Fibroblast of upper back skin (primary cell): ENCODE measurements around the gene DYNC1LI1.
A peak's percentile ranks its signal among the peaks of the same experiment; 100 is the strongest.
"Not testable (repeated sequence)": the region's sequence is repeated elsewhere in the genome, so short reads cannot be mapped to it uniquely, and the experiment has no call there.

Experiments
- DNase-seq: peaks from one replicate; pipeline ENCODE4 v3.0.0-alpha.2; 2013

The DYNC1LI1 gene

GRCh38 chr3:32578669-32579068, 8.0 kb upstream of the DYNC1LI1 start:
- DNase-seq, result not testable (repeated sequence)

- peak; percentile 44 for DNase-seq
Observed at GRCh38 chr3:32577581-32578556, 7.2 kb upstream of the DYNC1LI1 start.

- DNase-seq, result no peak
Observed at GRCh38 chr3:32577174-32577573, 6.5 kb upstream of the DYNC1LI1 start.

- DNase-seq, result peak; percentile 58
Observed at GRCh38 chr3:32575451-32576113, 4.9 kb upstream of the DYNC1LI1 start.

- no peak for DNase-seq
Observed at GRCh38 chr3:32571192-32571485, 481 bp upstream of the DYNC1LI1 start.

GRCh38 chr3:32569540-32570420, 878 bp downstream of the DYNC1LI1 start:
- peak; percentile 46 for DNase-seq

- no peak for DNase-seq
Observed at GRCh38 chr3:32568953-32569352, 1.7 kb downstream of the DYNC1LI1 start.

- no peak for DNase-seq
Observed at GRCh38 chr3:32564195-32564594, 6.5 kb downstream of the DYNC1LI1 start.

GRCh38 chr3:32562640-32563039, 8.0 kb downstream of the DYNC1LI1 start:
- no peak for DNase-seq

- no peak for DNase-seq
Observed at GRCh38 chr3:32557640-32558352, 12.9 kb downstream of the DYNC1LI1 start.

- no peak for DNase-seq
Observed at GRCh38 chr3:32556332-32556731, 14.3 kb downstream of the DYNC1LI1 start.

GRCh38 chr3:32553973-32554372, 16.7 kb downstream of the DYNC1LI1 start:
- no peak for DNase-seq

GRCh38 chr3:32553459-32553858, 17.2 kb downstream of the DYNC1LI1 start:
- no peak for DNase-seq

GRCh38 chr3:32552013-32552412, 18.6 kb downstream of the DYNC1LI1 start:
- no peak for DNase-seq

- DNase-seq, result no peak
Observed at GRCh38 chr3:32551496-32551895, 19.2 kb downstream of the DYNC1LI1 start.

GRCh38 chr3:32551087-32551486, 19.6 kb downstream of the DYNC1LI1 start:
- no peak for DNase-seq

GRCh38 chr3:32545305-32545704, 25.4 kb downstream of the DYNC1LI1 start:
- DNase-seq, result no peak

GRCh38 chr3:32544894-32545293, 25.8 kb downstream of the DYNC1LI1 start:
- DNase-seq, result no peak

- DNase-seq, result no peak
Observed at GRCh38 chr3:32542807-32543206, 27.9 kb downstream of the DYNC1LI1 start.

- DNase-seq, result no peak
Observed at GRCh38 chr3:32540899-32541298, 29.8 kb downstream of the DYNC1LI1 start.

GRCh38 chr3:32532434-32532833, 38.2 kb downstream of the DYNC1LI1 start:
- no peak for DNase-seq

- DNase-seq, result peak; percentile 3
Observed at GRCh38 chr3:32531010-32531647, 39.5 kb downstream of the DYNC1LI1 start.
